ENCODE results near the gene TIMM10B.
"Not testable (repeated sequence)": the region's sequence is repeated elsewhere in the genome, so short reads cannot be mapped to it uniquely, and the experiment has no call there.

TIMM10B gene

DNA sequence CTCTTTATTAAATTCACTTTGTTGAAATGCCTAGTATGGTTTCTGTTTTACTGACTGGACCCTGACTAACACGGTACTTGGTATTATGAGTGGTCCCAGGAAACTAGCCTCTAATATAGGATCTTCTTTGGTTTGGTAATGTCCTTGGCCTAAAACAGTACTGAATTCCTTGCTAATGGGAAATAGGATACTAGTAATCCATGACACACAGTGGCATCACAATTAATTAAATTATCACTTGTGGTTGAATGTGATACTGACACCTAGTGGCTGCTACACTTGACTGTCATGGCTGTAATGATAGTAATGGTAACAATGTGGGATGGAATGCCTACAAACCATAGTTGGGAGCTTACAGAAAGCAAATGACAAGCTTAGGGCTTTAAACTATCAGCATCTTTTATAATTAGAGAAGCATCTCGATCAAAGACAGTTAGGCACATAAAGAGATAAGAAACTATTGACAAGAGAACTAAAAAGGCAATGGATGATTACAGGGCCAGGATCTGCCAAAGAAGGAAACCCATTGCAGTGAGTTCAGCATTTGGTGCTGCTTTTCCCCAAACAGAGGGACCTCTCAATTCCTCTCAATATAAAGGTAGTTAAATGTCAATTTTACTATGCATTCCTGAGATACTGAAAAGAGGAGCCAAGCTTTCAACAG, 24.4 kb downstream of the TIMM10B start:
- DNase-seq (ENCODE audit: low read depth in 2 of 2), result peak in 1 of 2 donors; percentile 8

DNA sequence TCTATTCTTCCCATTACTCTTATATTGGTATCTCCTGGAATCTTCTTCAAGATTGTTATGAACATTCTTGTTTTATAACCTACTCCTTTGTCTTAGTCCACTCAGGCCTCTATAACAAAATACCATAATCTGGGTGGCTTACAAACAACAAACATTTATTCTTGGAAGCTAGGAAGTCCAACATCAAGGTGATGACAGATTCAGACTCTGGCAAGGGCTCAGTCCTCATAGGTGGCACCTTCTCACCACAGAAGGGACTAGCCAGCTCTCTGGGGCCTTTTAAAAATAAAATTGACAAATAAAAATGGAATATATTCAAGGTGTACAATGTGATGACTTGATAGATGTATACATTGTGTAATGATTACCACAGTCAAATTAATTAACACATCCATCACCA, 35.6 kb downstream of the TIMM10B start:
- DNase-seq (ENCODE audit: low read depth in 2 of 2), result no peak

- DNase-seq (ENCODE audit: low read depth in 2 of 2), result no peak
Measured at GRCh38 chr11:6520265-6520664, 39.0 kb downstream of the TIMM10B start.

DNA sequence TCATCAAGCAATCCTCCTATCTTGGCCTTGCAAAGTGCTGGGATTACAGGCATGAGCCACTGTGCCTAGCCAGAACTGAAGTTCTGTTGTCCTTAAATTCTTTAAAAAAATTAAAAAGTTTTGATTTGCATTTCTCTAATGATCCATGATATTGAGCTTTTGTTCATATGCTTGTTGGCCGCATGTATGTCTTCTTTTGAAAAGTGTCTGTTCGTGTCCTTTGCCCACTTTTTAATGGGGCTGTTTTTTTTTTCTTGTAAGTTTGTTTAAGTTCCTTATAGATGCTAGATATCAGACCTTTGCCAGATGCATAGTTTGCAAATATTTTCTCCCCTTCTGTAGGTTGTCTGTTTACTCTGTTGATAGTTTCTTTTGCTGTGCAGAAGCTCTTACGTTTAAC, 40.6 kb downstream of the TIMM10B start:
- DNase-seq (ENCODE audit: low read depth in 2 of 2), result not testable (repeated sequence)

DNA sequence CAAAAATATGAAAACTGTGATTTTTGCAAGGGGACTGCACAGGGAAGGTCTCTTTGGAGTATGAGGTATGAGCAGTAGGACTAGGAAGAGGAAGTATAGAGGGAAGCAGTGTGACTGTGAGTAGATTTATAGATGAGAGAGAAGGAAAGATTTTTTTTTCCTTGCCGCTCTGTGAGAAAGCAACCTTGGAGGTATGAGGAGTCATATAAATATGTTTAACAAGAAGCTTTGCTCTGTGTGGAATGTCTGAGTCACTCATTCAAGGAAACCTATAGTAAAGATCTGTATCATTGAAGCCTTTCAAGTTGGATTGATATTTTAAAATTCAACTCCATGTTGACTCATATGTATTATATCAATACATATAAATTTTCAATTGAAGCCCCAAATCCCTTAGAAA, 42.0 kb downstream of the TIMM10B start:
- DNase-seq (ENCODE audit: low read depth in 2 of 2), result no peak

GRCh38 chr11:6526411-6527135, 45.3 kb downstream of the TIMM10B start:
- DNase-seq (ENCODE audit: low read depth in 2 of 2), result no peak

DNA sequence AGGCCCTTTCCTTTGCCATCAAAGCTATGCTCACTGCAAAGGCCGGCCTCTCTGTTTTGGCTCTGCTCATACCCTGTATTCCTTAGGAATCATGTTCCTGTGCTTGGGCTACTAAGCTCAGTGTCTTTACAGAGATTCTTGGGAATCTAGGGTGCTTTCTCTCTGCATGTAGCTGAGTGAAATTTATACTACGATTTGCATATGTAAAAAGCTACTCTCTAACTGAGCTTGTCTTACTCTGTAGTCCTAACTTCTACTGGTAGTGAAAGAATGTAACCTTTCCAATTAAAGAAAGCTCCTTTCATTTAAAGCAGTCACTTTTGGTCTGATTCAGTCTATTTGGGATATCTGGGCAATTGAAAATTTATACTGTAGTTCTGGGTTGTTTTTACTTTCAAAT, 48.0 kb downstream of the TIMM10B start:
- DNase-seq (ENCODE audit: low read depth in 2 of 2), result no peak

GRCh38 chr11:6530848-6531247, 49.5 kb downstream of the TIMM10B start:
- DNase-seq (ENCODE audit: low read depth in 2 of 2), result no peak

- no peak for DNase-seq (ENCODE audit: low read depth in 2 of 2)
Measured at GRCh38 chr11:6531267-6531752, 50.0 kb downstream of the TIMM10B start.

Data from stimulated activated CD4-positive, alpha-beta T cell treated with anti-CD3 and anti-CD28 coated beads, Interleukin-1b, Interleukin-23, amount 100 ng/mL, for 4 hours (primary cell).